Keratinocyte (primary cell): ENCODE data around the gene RAB3B.

Experiments used
- EZH2 ChIP-seq: IDR thresholded peaks from one replicate; pipeline ENCODE4 v1.6.1; 2012; ENCODE audit warnings: inconsistent platforms, mild to moderate bottlenecking, low read length, moderate library complexity
- TF ChIP-seq, protein P1 (sequence below), 3 experiments: IDR thresholded peaks in 1 of 3; conservative IDR thresholded peaks in 1 of 3; optimal IDR thresholded peaks in 1 of 3; 2 replicates in 2 of 3; 3 replicates in 1 of 3; pipeline versions ENCODE3 to v1.5.1; 2011; ENCODE audit warnings: low read length in 3 of 3, mild to moderate bottlenecking in 3 of 3, moderate library complexity in 2 of 3, control low read depth in 1 of 3, inconsistent platforms in 1 of 3; ENCODE audit not compliant: insufficient read depth in 2 of 3; ENCODE audit errors: extremely low read depth in 1 of 3

GRCh38 chr1:51901151-51901550 is 89.3 kb downstream of the RAB3B start:
- TF ChIP-seq, protein P1, sequence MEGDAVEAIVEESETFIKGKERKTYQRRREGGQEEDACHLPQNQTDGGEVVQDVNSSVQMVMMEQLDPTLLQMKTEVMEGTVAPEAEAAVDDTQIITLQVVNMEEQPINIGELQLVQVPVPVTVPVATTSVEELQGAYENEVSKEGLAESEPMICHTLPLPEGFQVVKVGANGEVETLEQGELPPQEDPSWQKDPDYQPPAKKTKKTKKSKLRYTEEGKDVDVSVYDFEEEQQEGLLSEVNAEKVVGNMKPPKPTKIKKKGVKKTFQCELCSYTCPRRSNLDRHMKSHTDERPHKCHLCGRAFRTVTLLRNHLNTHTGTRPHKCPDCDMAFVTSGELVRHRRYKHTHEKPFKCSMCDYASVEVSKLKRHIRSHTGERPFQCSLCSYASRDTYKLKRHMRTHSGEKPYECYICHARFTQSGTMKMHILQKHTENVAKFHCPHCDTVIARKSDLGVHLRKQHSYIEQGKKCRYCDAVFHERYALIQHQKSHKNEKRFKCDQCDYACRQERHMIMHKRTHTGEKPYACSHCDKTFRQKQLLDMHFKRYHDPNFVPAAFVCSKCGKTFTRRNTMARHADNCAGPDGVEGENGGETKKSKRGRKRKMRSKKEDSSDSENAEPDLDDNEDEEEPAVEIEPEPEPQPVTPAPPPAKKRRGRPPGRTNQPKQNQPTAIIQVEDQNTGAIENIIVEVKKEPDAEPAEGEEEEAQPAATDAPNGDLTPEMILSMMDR (optimal IDR thresholded peaks at IDR 0.05 in 1 of 3, IDR thresholded peaks at IDR 0.05 in 1 of 3, conservative IDR thresholded peaks at IDR 0.05 in 1 of 3; ENCODE audit: extremely low read depth in 1 of 3, insufficient read depth in 2 of 3, low read length in 3 of 3), result no peak
- TF ChIP-seq EZH2, result no peak
